Measurements from ENCODE around the gene ZNF581.

GRCh38 chr19:55636723-55637122 lies 6.7 kb upstream of the ZNF581 start:
- TF ChIP-seq EZH2 (IDR thresholded peaks at IDR 0.05) (no peak), POLR2AphosphoS5 (IDR thresholded peaks at IDR 0.05; ENCODE audit: borderline replicate concordance, low read depth, low read length) (no peak)

Measured in SK-N-MC (cell line).